Endodermal cell (in vitro differentiated cells): ENCODE measurements around the gene STUM. TPM values are rescaled to one million over a fixed set of nuclear protein-coding genes. Genes with fewer than 3 reads are reported as not detected.
A peak's percentile ranks its signal among the peaks of the same experiment; 100 is the strongest.
"Not testable (repeated sequence)": the region's sequence is repeated elsewhere in the genome, so short reads cannot be mapped to it uniquely, and the experiment has no call there.

Experiments
- DNase-seq: peaks from one replicate; pipeline ENCODE4 v3.0.0-alpha.2; 2017
- H3K27ac ChIP-seq: 2 replicates; pipeline ENCODE4 v1.5.1; 2013; ENCODE audit warnings: mild to moderate bottlenecking, low read depth, low read length, moderate library complexity
- H3K27me3 ChIP-seq: 2 replicates; pipeline ENCODE4 v1.6.1; 2013; ENCODE audit warnings: mild to moderate bottlenecking, low read length, moderate library complexity; ENCODE audit not compliant: insufficient read depth, control insufficient read depth, poor library complexity, severe bottlenecking
- H3K36me3 ChIP-seq: 2 replicates; pipeline ENCODE4 v1.7.0; 2013; ENCODE audit warnings: mild to moderate bottlenecking, low read length, moderate library complexity; ENCODE audit not compliant: control insufficient read depth, insufficient read depth
- H3K4me1 ChIP-seq: one replicate; pipeline ENCODE4 v1.7.0; 2013; ENCODE audit warnings: low read length; ENCODE audit not compliant: control insufficient read depth, insufficient read depth
- H3K4me3 ChIP-seq: 2 replicates; pipeline ENCODE4 v1.5.1; 2013; ENCODE audit warnings: mild to moderate bottlenecking, low read length, moderate library complexity
- H3K9ac ChIP-seq: 2 replicates; pipeline ENCODE4 v1.6.1; 2013; ENCODE audit warnings: mild to moderate bottlenecking, low read length, moderate library complexity; ENCODE audit not compliant: poor library complexity, severe bottlenecking; ENCODE audit errors: extremely low read depth
- H3K9me3 ChIP-seq: 2 replicates; pipeline ENCODE4 v1.6.1; 2013; ENCODE audit warnings: mild to moderate bottlenecking, low read length, moderate library complexity; ENCODE audit not compliant: control insufficient read depth
- H3K27ac Mint-ChIP-seq: 2 replicates; pipeline ENCODE4 v1.8.0; 2020; ENCODE audit warnings: mixed read lengths
- H3K27me3 Mint-ChIP-seq: 2 replicates; pipeline ENCODE4 v1.8.0; 2021; ENCODE audit warnings: mild to moderate bottlenecking, mixed read lengths; ENCODE audit not compliant: insufficient read depth
- H3K36me3 Mint-ChIP-seq: 2 replicates; pipeline ENCODE4 v1.8.0; 2020; ENCODE audit warnings: low read depth, mixed read lengths
- H3K4me1 Mint-ChIP-seq: 2 replicates; pipeline ENCODE4 v1.8.0; 2020; ENCODE audit warnings: mixed read lengths
- H3K4me3 Mint-ChIP-seq: 2 replicates; pipeline ENCODE4 v1.8.0; 2020; ENCODE audit warnings: mild to moderate bottlenecking, moderate library complexity, mixed read lengths
- H3K9me3 Mint-ChIP-seq: 2 replicates; pipeline ENCODE4 v1.8.0; 2020; ENCODE audit warnings: mild to moderate bottlenecking, mixed read lengths
- WGBS, 2 experiments: methylation state at CpG; one replicate each; pipeline versions ENCODE4 v1.1.5 to v1.1.7; 2013; ENCODE audit warnings: missing lambda C conversion rate in 2 of 2, mixed read lengths in 1 of 2; ENCODE audit not compliant: insufficient coverage in 1 of 2, insufficient read length in 1 of 2; 5-methylcytosine and 5-hydroxymethylcytosine counted together
- total RNA-seq, 2 donors: library from RNA; stranded (reverse); fragmentation: NEBNext Ultra II Directional in 1 of 2; extraction: Animal tissue kit (Norgen Biotek cat#: 25700) in 1 of 2; gene quantifications; 2 replicates in 1 of 2; 3 replicates in 1 of 2; pipeline ENCODE4 v1.2.1, GENCODE V29; 2021
- TF ChIP-seq, protein P1 (sequence below): fragments of 200-600 bp; sonication (generic); conservative IDR thresholded peaks from 2 replicates; pipeline ENCODE4 v1.5.0; 2021; ENCODE audit warnings: antibody characterized with exemption, mild to moderate bottlenecking

Gene STUM
- total RNA-seq, 2 donors from 2014 or later = 0.04 to 0.20 TPM

DNA sequence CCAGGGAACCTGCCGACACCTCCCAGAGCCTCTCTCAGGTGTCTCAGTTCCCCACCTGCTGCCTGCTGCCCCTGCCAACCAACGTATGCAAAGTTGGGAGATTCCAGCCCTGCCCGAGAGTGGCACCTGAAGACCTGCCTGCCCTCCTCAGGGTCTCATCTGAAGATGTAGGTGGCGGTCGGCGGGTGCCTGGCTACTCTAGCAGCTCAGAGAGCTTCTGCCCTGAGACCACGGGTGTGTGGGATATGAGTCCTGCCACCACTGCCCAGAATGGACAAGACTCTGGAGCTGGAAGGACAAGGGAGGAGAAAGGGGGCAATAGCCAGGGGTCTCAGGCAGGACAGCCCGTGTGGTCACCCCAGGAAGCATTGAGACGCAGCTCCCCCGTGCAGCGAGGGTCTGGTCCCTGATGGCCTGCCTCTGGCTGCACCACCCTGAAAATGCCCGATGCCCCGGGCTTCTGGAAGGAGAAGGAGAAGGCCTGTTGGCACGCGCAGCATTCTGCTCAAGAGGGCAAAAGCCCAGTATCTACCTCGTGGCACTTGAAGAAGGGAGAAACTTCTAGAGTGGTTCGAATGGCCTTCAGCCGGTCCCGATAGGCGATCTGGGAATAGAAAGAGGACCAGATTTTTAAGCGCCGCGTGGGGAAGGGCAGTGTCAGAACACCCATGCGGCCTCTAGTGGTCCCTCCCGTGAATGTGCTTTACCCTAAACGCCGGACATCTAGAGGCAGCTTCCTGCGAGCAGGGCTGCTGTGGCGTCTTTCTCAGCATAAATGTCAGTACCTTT is 88.8 kb downstream of the STUM start:
- Histone ChIP-seq H3K36me3 (peaks cover 19% of the 10 kb centered on the region), H3K9me3 (no peaks in the 10 kb centered on the region), H3K4me1 (no peaks in the 10 kb centered on the region), H3K9ac (no peak overlapping the region), H3K4me3 (no peak overlapping the region), H3K27ac (no peak overlapping the region), H3K27me3 (no peaks in the 10 kb centered on the region)
- Mint-ChIP-seq H3K4me1 (no peaks in the 10 kb centered on the region), H3K9me3 (no peaks in the 10 kb centered on the region), H3K36me3 (peaks cover 46% of the 10 kb centered on the region), H3K27me3 (no peaks in the 10 kb centered on the region), H3K27ac (no peak overlapping the region), H3K4me3 (no peak overlapping the region)
- peak; percentile 74 for DNase-seq
- 85 to 86% methylated on average over 25 to 29 of the region's 29 CpGs for WGBS, 2 experiments
- TF ChIP-seq, protein P1, sequence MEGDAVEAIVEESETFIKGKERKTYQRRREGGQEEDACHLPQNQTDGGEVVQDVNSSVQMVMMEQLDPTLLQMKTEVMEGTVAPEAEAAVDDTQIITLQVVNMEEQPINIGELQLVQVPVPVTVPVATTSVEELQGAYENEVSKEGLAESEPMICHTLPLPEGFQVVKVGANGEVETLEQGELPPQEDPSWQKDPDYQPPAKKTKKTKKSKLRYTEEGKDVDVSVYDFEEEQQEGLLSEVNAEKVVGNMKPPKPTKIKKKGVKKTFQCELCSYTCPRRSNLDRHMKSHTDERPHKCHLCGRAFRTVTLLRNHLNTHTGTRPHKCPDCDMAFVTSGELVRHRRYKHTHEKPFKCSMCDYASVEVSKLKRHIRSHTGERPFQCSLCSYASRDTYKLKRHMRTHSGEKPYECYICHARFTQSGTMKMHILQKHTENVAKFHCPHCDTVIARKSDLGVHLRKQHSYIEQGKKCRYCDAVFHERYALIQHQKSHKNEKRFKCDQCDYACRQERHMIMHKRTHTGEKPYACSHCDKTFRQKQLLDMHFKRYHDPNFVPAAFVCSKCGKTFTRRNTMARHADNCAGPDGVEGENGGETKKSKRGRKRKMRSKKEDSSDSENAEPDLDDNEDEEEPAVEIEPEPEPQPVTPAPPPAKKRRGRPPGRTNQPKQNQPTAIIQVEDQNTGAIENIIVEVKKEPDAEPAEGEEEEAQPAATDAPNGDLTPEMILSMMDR = peak; percentile 59

DNA sequence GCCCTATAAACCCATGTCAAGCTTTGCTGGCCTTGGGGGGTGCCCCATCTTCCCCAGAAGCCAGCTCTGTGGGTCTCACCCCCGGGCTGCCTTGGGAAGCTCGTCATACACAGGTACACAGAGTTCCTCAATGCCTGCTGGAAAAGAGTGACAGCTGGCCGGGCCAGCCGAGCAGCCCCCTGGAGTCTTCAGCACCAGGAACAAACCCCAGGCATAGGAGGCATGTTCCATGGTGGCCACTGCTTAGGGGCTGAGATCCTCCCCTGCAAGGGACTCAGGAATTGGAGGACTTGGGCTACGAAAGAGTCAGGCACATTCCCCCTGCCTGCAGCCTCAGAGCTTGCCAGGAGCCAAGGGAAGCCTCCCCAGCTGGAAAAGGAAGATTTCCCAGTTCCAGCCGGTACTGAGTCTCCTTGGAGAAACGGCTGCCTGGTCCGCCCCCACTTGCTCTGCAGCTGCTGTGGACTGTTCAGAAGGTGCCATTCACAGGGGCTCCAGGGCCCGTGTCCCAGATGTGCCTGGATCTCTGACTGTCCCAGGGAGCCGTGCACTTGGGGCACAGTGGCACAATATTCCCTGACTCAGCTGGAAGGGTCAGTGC is 89.5 kb downstream of the STUM start:
- H3K9me3 ChIP-seq = no peaks in the 10 kb centered on the region
- no peak overlapping the region for H3K4me3 ChIP-seq
- H3K27ac Mint-ChIP-seq = no peak overlapping the region
- H3K36me3 Mint-ChIP-seq = peaks cover 47% of the 10 kb centered on the region
- no peaks in the 10 kb centered on the region for H3K4me1 Mint-ChIP-seq
- H3K9me3 Mint-ChIP-seq = no peaks in the 10 kb centered on the region
- no peaks in the 10 kb centered on the region for H3K27me3 Mint-ChIP-seq
- H3K4me1 ChIP-seq = no peaks in the 10 kb centered on the region
- H3K36me3 ChIP-seq = peaks cover 14% of the 10 kb centered on the region
- peak; percentile 42 for DNase-seq
- H3K9ac ChIP-seq = no peak overlapping the region
- no peaks in the 10 kb centered on the region for H3K27me3 ChIP-seq
- 91 to 99% methylated on average over 10 of the region's 10 CpGs for WGBS, 2 experiments
- TF ChIP-seq, protein P1 = no peak
- H3K4me3 Mint-ChIP-seq = no peak overlapping the region
- no peak overlapping the region for H3K27ac ChIP-seq

DNA sequence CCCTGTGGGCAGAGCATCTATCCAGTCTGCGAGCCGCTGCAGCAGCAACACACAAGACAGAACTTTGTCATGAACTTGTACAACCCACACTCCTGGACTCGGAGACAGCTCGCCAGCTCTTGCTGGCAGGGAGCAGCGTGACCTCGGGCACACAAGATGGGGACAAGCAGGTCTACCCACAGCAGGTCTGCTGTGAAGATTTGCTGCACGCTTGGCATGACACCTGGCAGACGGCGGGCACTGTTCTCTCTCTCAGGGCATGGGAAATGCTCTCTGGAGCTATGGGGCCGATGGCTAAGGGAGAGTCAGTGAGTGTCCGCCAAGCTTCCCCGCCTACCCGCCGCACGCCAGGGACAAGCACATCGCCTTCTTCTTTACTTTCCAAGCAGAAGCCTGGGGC is 90.0 kb downstream of the STUM start:
- DNase-seq = no peak
- Histone ChIP-seq H3K9ac (no peak overlapping the region), H3K36me3 (peaks cover 14% of the 10 kb centered on the region), H3K27me3 (no peaks in the 10 kb centered on the region), H3K4me1 (no peaks in the 10 kb centered on the region), H3K27ac (no peak overlapping the region), H3K4me3 (no peak overlapping the region), H3K9me3 (no peaks in the 10 kb centered on the region)
- Mint-ChIP-seq H3K36me3 (peaks cover 51% of the 10 kb centered on the region), H3K4me1 (peaks cover 1% of the 10 kb centered on the region), H3K4me3 (no peak overlapping the region), H3K27me3 (no peaks in the 10 kb centered on the region), H3K27ac (no peak overlapping the region), H3K9me3 (no peaks in the 10 kb centered on the region)
- 96 to 97% methylated on average over 16 of the region's 16 CpGs for WGBS, 2 experiments
- TF ChIP-seq, protein P1 = no peak

DNA sequence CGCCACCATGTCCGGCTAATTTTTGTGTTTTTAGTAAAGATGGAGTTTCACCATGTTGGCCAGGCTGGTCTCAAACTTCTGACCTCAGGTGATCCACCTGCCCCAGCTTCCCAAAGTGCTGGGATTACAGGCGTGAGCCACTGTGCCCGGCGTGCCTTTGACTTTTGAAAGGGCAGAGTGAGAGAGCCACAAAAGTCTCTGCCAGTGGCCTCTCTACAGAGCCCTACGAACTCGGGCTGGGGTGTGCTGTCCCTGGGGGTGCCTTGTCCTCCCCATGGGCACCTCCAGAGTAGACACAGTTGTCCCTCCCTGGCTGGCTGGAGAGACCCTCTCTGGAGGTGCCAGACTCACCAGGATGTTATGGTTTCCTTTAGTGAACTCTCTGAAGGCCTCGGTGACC is 90.6 kb downstream of the STUM start:
- DNase-seq, H3K27me3 ChIP-seq, H3K27me3 Mint-ChIP-seq, H3K27ac ChIP-seq, H3K36me3 ChIP-seq, H3K9me3 ChIP-seq, H3K4me3 ChIP-seq, H3K4me3 Mint-ChIP-seq, H3K27ac Mint-ChIP-seq, H3K4me1 Mint-ChIP-seq, H3K4me1 ChIP-seq, H3K9ac ChIP-seq, H3K9me3 Mint-ChIP-seq: not testable (repeated sequence)
- WGBS, 2 experiments = 88 to 95% methylated on average over 4 to 8 of the region's 8 CpGs
- H3K36me3 Mint-ChIP-seq = peaks cover 52% of the 10 kb centered on the region
